Measurements from ENCODE around the gene PLSCR5.

- no peak for TF ChIP-seq CTCF (IDR thresholded peaks at IDR 0.05; ENCODE audit: insufficient read depth, low read depth, low read length)
- TF ChIP-seq EZH2 (IDR thresholded peaks at IDR 0.05; ENCODE audit: insufficient read depth, low read length) = no peak
Measured at GRCh38 chr3:146557745-146558144, 47.4 kb downstream of the PLSCR5 start.
